ENCODE measurements around the gene MIPEP.

Gene MIPEP

DNA sequence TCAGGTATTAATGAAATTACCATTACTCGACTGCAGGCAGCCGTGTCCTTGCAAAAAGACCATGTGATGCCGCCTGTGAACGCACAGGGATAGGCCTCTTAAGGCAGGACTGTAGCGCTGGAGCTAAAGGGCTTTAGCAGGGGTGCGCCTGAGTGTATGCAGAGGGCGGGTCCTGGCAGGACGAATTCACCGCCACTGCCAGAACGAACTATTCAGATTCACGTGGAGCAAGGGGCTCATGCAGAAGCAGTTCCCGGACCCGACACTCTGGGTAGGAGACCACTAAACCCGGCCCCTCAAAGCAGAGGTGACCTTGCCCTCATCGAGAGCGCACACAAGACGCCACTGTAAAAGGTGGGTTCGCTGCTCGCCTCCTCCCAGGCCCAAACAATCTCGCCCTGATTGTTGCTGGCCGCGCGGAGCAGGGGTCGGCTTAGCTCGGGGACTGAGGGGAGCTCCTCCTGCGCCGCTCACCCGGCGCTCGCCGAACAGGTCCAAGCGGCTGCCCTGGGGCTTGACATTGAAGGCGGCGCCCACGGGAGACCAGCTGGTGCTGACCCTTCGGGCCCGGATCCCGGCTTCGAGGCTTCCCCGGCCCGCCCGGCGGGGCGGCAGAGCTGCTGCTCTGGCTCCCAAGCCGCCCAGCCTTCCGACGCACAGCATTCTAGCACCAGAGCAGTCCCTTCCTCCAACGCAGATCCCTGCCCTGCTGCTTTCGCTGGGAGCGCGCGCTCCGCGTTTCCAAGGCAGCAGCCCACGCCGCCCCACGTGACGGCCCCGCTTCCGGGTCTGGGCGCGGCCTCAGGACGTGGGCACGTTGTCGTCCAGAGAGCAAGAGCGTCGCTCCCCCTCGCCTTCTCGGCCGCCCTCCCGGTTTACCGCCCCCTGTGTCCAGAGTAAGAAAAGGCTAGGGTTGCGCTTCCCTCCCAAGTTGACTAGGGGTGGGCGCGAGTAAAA lies at the start of gene MIPEP (continued):
- TF ChIP-seq ZNF311 (tag by site-specific recombination; IDR thresholded peaks at IDR 0.05; ENCODE audit: borderline replicate concordance): no peak
- no peak for TF ChIP-seq GFI1B (tag by site-specific recombination; IDR thresholded peaks at IDR 0.05)
- peak; percentile 82 for TF ChIP-seq ZBTB17 (tag by site-specific recombination; IDR thresholded peaks at IDR 0.05)
- no peak for TF ChIP-seq ZNF626 (tag by site-specific recombination; IDR thresholded peaks at IDR 0.05)
- TF ChIP-seq, protein P1, sequence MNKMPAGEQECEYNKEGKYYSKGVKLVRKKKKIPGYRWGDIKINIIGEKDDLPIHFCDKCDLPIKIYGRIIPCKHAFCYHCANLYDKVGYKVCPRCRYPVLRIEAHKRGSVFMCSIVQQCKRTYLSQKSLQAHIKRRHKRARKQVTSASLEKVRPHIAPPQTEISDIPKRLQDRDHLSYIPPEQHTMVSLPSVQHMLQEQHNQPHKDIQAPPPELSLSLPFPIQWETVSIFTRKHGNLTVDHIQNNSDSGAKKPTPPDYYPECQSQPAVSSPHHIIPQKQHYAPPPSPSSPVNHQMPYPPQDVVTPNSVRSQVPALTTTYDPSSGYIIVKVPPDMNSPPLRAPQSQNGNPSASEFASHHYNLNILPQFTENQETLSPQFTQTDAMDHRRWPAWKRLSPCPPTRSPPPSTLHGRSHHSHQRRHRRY (tag by site-specific recombination; IDR thresholded peaks at IDR 0.05): no peak
- TF ChIP-seq PBX3 (CRISPR knock-in tag; IDR thresholded peaks at IDR 0.05): peak; percentile 66; the same call in 1 of the 2 replicates
- TF ChIP-seq ZXDB (tag by site-specific recombination; IDR thresholded peaks at IDR 0.05): peak; percentile 81
- TF ChIP-seq ZNF585B (tag by site-specific recombination; IDR thresholded peaks at IDR 0.05): no peak
- no peak for TF ChIP-seq ZNF529 (tag by site-specific recombination; IDR thresholded peaks at IDR 0.05; ENCODE audit: insufficient replicate concordance)

GRCh38 chr13:23934520-23934919 lies 45.3 kb upstream of the MIPEP start:
- no peak overlapping the region for H3K27ac ChIP-seq (ENCODE audit: extremely low read depth, low read depth, low read length)
- no peaks in the 10 kb centered on the region for H3K4me1 ChIP-seq (ENCODE audit: control insufficient read depth, insufficient read depth, low read length)
- no peak overlapping the region for H3K4me3 ChIP-seq (ENCODE audit: low read depth, low read length)
- H3K36me3 ChIP-seq (ENCODE audit: control insufficient read depth in 2 of 2, insufficient read depth in 1 of 2, low read length in 2 of 2): no peaks in the 10 kb centered on the region
- POLR2A ChIA-PET: no interaction called here
- CTCF ChIA-PET: no interaction called here
- TF ChIP-seq ZNF16 (tag by site-specific recombination; IDR thresholded peaks at IDR 0.05; ENCODE audit: low read depth) (no peak), BCL11B (tag by site-specific recombination; IDR thresholded peaks at IDR 0.05; ENCODE audit: low read depth) (no peak), ZNF501 (tag by site-specific recombination; IDR thresholded peaks at IDR 0.05) (no peak), ZNF133 (tag by site-specific recombination; IDR thresholded peaks at IDR 0.05) (no peak), PRDM6 (tag by site-specific recombination; IDR thresholded peaks at IDR 0.05) (no peak), ZNF140 (tag by site-specific recombination; IDR thresholded peaks at IDR 0.05) (peak; percentile 14; the same call in 1 of the 2 replicates), ZBTB8A (tag by site-specific recombination; IDR thresholded peaks at IDR 0.05) (no peak), SCRT2 (tag by site-specific recombination; IDR thresholded peaks at IDR 0.05) (peak; percentile 84), PRDM2 (tag by site-specific recombination; IDR thresholded peaks at IDR 0.05; ENCODE audit: borderline replicate concordance) (no peak)
- no peaks in the 10 kb centered on the region for H3K9me3 ChIP-seq (ENCODE audit: control insufficient read depth, insufficient read depth, low read depth, low read length)

Data from HEK293 (cell line).